Stimulated activated naive CD8-positive, alpha-beta T cell treated with anti-CD3 and anti-CD28 coated beads, Interleukin-15, Interleukin-2, amounts not matched to agents 100 ng/mL and 50 ng/mL, for 24 hours (primary cell): ENCODE results near the gene PHTF2.

ENCODE experiments used
- H3K27ac Mint-ChIP-seq: one replicate; pipeline ENCODE4 v1.8.0; 2021; ENCODE audit warnings: mild to moderate bottlenecking, mixed read lengths
- H3K27me3 Mint-ChIP-seq: one replicate; pipeline ENCODE4 v1.8.0; 2021; ENCODE audit warnings: mixed read lengths
- H3K36me3 Mint-ChIP-seq: one replicate; pipeline ENCODE4 v1.8.0; 2021; ENCODE audit warnings: low read depth, mixed read lengths
- H3K4me1 Mint-ChIP-seq: one replicate; pipeline ENCODE4 v1.8.0; 2021; ENCODE audit warnings: low read depth, mixed read lengths
- H3K4me3 Mint-ChIP-seq: one replicate; pipeline ENCODE4 v1.8.0; 2021; ENCODE audit warnings: mild to moderate bottlenecking, mixed read lengths
- H3K9me3 Mint-ChIP-seq: one replicate; pipeline ENCODE4 v1.8.0; 2021; ENCODE audit warnings: mixed read lengths

PHTF2 gene

GRCh38 chr7:77798394-77799077, at the start of gene PHTF2, which contains the start of gene TMEM60:
Gene PHTF2 (plus strand): TSS chr7:77798773.
Gene TMEM60 (minus strand): TSS chr7:77798434. CDS start chr7:77794373, 4,061 bp downstream.
- Mint-ChIP-seq H3K4me1 (peaks cover 76% of the 10 kb centered on the region), H3K36me3 (peaks cover 23% of the 10 kb centered on the region), H3K27me3 (no peaks in the 10 kb centered on the region), H3K4me3 (peak within 1 kb of the TSS; percentile 89), H3K27ac (peak within 1 kb of the TSS; percentile 92), H3K9me3 (no peaks in the 10 kb centered on the region)

- H3K27ac Mint-ChIP-seq = peak overlapping the region; percentile 51
- peaks cover 29% of the 10 kb centered on the region for H3K36me3 Mint-ChIP-seq
- H3K4me1 Mint-ChIP-seq = peaks cover 43% of the 10 kb centered on the region
- no peaks in the 10 kb centered on the region for H3K9me3 Mint-ChIP-seq
- H3K27me3 Mint-ChIP-seq = no peaks in the 10 kb centered on the region
- H3K4me3 Mint-ChIP-seq = no peak overlapping the region
Observed at GRCh38 chr7:77752016-77752415, 46.6 kb upstream of the PHTF2 start.

- H3K36me3 Mint-ChIP-seq = peaks cover 25% of the 10 kb centered on the region
- H3K4me1 Mint-ChIP-seq = peaks cover 45% of the 10 kb centered on the region
- H3K27me3 Mint-ChIP-seq = no peaks in the 10 kb centered on the region
- no peak overlapping the region for H3K4me3 Mint-ChIP-seq
- no peaks in the 10 kb centered on the region for H3K9me3 Mint-ChIP-seq
- no peak overlapping the region for H3K27ac Mint-ChIP-seq
Observed at GRCh38 chr7:77753173-77753572, 45.4 kb upstream of the PHTF2 start.

GRCh38 chr7:77757589-77757988, 41.0 kb upstream of the PHTF2 start:
- Mint-ChIP-seq H3K4me1 (peaks cover 48% of the 10 kb centered on the region), H3K9me3 (no peaks in the 10 kb centered on the region), H3K4me3 (no peak overlapping the region), H3K27ac (peak overlapping the region; percentile 48), H3K27me3 (no peaks in the 10 kb centered on the region), H3K36me3 (peaks cover 7% of the 10 kb centered on the region)

- H3K4me3 Mint-ChIP-seq = no peak overlapping the region
- peaks cover 47% of the 10 kb centered on the region for H3K4me1 Mint-ChIP-seq
- no peaks in the 10 kb centered on the region for H3K9me3 Mint-ChIP-seq
- peaks cover 4% of the 10 kb centered on the region for H3K36me3 Mint-ChIP-seq
- peak overlapping the region; percentile 45 for H3K27ac Mint-ChIP-seq
- H3K27me3 Mint-ChIP-seq = no peaks in the 10 kb centered on the region
Observed at GRCh38 chr7:77759294-77759889, 39.2 kb upstream of the PHTF2 start.

GRCh38 chr7:77760809-77761453, 37.6 kb upstream of the PHTF2 start:
- Mint-ChIP-seq H3K27ac (no peak overlapping the region), H3K4me1 (peaks cover 46% of the 10 kb centered on the region), H3K4me3 (no peak overlapping the region), H3K9me3 (no peaks in the 10 kb centered on the region), H3K27me3 (no peaks in the 10 kb centered on the region), H3K36me3 (peaks cover 7% of the 10 kb centered on the region)

- Mint-ChIP-seq H3K27ac (no peak overlapping the region), H3K36me3 (peaks cover 15% of the 10 kb centered on the region), H3K4me1 (peaks cover 35% of the 10 kb centered on the region), H3K4me3 (no peak overlapping the region), H3K27me3 (no peaks in the 10 kb centered on the region), H3K9me3 (no peaks in the 10 kb centered on the region)
Observed at GRCh38 chr7:77765481-77765880, 33.1 kb upstream of the PHTF2 start.

- H3K27ac Mint-ChIP-seq = no peak overlapping the region
- no peak overlapping the region for H3K4me3 Mint-ChIP-seq
- no peaks in the 10 kb centered on the region for H3K9me3 Mint-ChIP-seq
- H3K4me1 Mint-ChIP-seq = peaks cover 33% of the 10 kb centered on the region
- no peaks in the 10 kb centered on the region for H3K27me3 Mint-ChIP-seq
- peaks cover 22% of the 10 kb centered on the region for H3K36me3 Mint-ChIP-seq
Observed at GRCh38 chr7:77765906-77766800, 32.4 kb upstream of the PHTF2 start.

- Mint-ChIP-seq H3K36me3 (peaks cover 24% of the 10 kb centered on the region), H3K4me1 (peaks cover 29% of the 10 kb centered on the region), H3K27me3 (no peaks in the 10 kb centered on the region), H3K4me3 (no peak overlapping the region), H3K9me3 (no peaks in the 10 kb centered on the region), H3K27ac (no peak overlapping the region)
Observed at GRCh38 chr7:77766801-77767605, 31.6 kb upstream of the PHTF2 start.

- Mint-ChIP-seq H3K27ac (peak overlapping the region; percentile 3), H3K27me3 (no peaks in the 10 kb centered on the region), H3K36me3 (peaks cover 43% of the 10 kb centered on the region), H3K4me3 (no peak overlapping the region), H3K9me3 (no peaks in the 10 kb centered on the region), H3K4me1 (peaks cover 12% of the 10 kb centered on the region)
Observed at GRCh38 chr7:77770316-77770715, 28.3 kb upstream of the PHTF2 start.

GRCh38 chr7:77771901-77772300, 26.7 kb upstream of the PHTF2 start:
- Mint-ChIP-seq H3K36me3 (peaks cover 52% of the 10 kb centered on the region), H3K27ac (no peak overlapping the region), H3K4me3 (no peak overlapping the region), H3K27me3 (no peaks in the 10 kb centered on the region), H3K9me3 (no peaks in the 10 kb centered on the region), H3K4me1 (peaks cover 5% of the 10 kb centered on the region)

GRCh38 chr7:77778535-77778934, 20.0 kb upstream of the PHTF2 start:
- no peaks in the 10 kb centered on the region for H3K9me3 Mint-ChIP-seq
- H3K4me1 Mint-ChIP-seq = no peaks in the 10 kb centered on the region
- peaks cover 58% of the 10 kb centered on the region for H3K36me3 Mint-ChIP-seq
- H3K27ac Mint-ChIP-seq = no peak overlapping the region
- H3K27me3 Mint-ChIP-seq = no peaks in the 10 kb centered on the region
- no peak overlapping the region for H3K4me3 Mint-ChIP-seq

GRCh38 chr7:77782383-77782782, 16.2 kb upstream of the PHTF2 start:
- Mint-ChIP-seq H3K27me3 (no peaks in the 10 kb centered on the region), H3K36me3 (peaks cover 54% of the 10 kb centered on the region), H3K9me3 (no peaks in the 10 kb centered on the region), H3K27ac (no peak overlapping the region), H3K4me3 (no peak overlapping the region), H3K4me1 (no peaks in the 10 kb centered on the region)

- H3K4me1 Mint-ChIP-seq = no peaks in the 10 kb centered on the region
Observed at GRCh38 chr7:77783111-77783510, 15.5 kb upstream of the PHTF2 start.

More at GRCh38 chr7:77783111-77783510, 15.5 kb upstream of the PHTF2 start:
- Mint-ChIP-seq H3K4me3 (no peak overlapping the region), H3K27me3 (no peaks in the 10 kb centered on the region), H3K9me3 (no peaks in the 10 kb centered on the region), H3K27ac (no peak overlapping the region), H3K36me3 (peaks cover 51% of the 10 kb centered on the region)
